Globus pallidus (tissue), 1 donor: ENCODE measurements around the gene ABCC1.
"Not testable (repeated sequence)": the region's sequence is repeated elsewhere in the genome, so short reads cannot be mapped to it uniquely, and the experiment has no call there.

Source experiments
- DNase-seq: peaks from one replicate; pipeline ENCODE4 v3.0.0-alpha.2; 2015; ENCODE audit warnings: low spot score

Gene ABCC1

DNA sequence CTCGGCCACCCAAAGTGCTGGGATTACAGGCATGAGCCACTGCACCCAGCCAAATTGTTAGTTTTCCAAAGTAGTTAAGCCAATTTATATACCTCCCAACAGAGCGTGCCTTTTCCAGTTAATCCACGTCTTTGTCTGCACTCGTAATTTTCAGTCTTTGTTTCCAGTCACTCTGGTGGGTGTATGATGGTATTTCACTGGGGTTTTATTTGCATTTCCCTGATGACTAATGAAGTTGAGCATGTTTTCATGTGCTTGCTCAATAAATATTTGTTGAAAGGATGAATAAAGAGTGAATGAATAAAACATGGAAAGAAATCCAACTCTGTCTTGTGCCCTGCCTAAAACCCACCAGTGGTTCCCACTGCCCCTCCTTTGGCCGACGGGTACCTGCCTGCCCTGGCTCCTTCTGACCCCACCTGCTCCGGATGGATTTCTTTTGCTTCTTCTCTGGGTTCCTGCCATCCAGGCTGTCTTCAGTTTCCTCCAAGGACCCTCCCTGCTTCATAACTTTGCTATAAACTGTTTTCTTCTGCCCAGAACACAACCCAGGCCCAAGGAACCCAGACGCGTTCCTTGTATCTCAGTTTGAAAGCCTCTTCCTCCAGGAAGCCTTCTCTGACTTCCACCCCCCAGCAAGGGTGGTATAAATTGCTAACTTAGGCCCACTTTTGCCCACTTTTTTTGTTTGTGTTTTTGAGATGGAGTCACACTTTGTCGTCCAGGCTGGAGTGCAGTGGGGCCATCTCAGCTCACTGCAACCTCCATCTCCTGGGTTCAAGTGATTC lies 3.0 kb upstream of the ABCC1 start:
- no peak for DNase-seq

GRCh38 chr16:15947983-15948509 lies 1.4 kb upstream of the ABCC1 start:
- DNase-seq: no peak

DNA sequence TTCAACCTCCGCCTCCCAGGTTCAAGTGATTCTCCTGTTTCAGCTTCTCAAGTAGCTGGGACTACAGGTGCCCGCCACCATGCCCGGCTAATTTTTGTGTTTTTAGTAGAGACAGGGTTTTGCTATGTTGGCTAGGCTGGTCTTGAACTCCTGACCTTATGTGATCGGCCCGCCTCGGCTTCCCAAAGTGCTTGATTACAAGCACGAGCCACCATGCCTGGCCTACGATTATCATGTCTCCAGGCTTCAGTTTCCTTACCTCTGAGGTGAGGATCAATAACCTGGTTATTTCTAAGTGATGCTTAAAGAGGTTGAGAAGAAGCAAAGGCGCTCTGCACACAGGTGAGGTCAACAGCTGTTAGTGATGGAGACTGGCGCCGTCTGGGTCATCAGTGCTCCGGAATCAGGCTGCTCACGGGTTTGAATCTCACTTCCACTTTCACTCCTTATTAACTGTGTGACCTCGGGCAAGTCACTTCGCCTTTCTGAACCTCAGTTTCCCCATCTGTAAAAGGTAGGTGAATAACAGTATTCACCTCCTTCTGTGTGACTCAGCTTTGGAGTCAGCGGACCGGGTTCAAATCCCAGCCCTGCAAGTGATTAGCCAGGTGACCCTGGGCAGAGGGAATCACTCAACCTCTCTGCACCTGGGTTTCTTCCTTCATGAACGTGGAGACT lies 745 bp upstream of the ABCC1 start:
- DNase-seq: no peak

DNA sequence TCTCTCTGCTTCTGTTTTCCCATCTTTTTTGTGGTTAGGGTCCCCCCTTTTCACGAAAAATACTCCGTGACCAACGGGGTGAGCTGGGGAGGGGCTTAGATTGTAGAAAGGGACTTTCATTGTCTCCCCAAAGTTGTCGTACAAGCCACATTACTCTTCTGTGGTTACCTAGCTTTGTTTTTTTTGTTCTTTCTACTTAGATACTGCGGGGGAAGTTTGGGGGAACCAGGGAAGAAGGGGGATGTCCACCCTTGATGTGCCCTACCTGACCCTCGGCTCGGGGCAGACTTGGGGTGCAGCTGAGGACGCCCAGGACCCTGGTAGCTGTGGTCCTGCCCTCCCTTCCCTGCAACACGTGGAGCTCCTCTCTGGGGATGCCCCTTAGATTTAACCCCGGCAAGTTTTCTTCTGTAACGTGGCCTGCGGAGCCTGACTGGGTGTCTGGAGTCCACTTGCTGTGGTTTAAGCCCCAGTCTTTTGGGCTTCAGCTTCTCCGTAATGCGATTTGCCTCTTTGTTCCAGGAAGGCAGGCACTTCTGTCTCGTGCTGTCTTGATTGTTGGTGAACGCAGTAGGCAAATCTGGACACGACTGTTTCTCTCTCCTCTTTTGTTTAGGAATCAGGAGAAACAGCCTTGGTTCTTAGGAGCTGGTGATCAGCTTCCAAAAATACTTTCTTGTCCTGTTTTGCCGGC lies 892 bp downstream of the ABCC1 start:
- no peak for DNase-seq

DNA sequence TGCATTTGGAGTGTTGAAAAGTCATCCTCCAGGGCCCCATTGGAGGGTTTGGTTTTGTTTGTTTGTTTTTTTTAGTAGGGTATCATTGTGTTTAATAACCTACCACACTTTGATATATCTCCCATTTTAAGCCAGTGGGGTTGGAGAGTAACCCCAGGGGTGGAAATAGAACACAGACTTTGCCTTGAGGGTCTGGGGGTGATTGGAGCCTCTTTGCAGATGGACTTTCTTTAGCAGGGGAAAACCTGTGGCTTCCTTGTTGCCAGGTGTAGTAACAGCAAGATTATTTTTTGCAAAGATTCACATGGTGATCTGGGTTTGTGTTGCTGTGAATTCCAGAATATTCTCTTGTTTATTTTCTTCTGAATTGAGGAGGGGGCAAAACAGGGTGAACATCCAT lies 1.5 kb downstream of the ABCC1 start:
- no peak for DNase-seq

DNA sequence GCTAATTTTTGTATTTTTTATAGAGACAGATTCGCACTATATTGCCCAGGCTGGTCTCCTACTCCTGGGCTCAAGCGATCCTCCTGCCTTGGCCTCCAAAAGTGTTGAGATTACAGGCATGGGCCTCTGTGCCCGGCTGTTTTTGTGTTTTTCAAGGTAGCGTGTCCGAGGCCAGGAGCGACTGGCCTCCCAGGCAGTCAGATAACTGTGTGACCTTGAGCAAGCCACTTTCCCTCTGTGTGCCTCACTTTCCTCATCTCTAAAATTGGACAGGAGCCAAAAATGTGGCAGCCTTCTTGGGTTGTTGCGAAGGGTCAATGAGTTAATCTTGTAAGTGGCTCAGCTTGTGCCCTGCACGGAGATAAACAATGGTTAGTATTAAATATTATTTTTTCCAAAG lies 2.4 kb downstream of the ABCC1 start:
- DNase-seq: no peak

GRCh38 chr16:15952265-15952711 lies 2.9 kb downstream of the ABCC1 start:
- DNase-seq: no peak

- no peak for DNase-seq
These were observed 4.1 kb downstream of the ABCC1 start for GRCh38 chr16:15953477-15953876.

- DNase-seq: no peak
These were observed 4.8 kb downstream of the ABCC1 start for GRCh38 chr16:15953929-15954813.

DNA sequence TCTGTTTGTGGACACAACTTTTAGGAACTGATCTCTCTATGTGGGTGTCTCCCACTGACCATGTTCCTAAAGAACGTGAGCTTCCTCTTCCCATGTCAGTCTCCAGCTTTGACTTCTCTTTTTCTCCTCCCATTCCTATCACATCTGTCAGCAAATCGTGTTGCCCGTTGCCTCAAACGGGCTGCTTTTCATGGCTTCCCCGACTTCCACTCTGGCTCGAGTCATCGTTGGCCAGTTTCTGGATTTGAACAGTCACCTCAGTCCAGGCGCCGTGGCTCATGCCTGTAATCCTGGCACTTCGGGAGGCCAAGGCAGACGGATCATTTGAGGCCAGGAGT lies 5.4 kb downstream of the ABCC1 start:
- no peak for DNase-seq

GRCh38 chr16:15955425-15955824 lies 6.0 kb downstream of the ABCC1 start:
- no peak for DNase-seq

DNA sequence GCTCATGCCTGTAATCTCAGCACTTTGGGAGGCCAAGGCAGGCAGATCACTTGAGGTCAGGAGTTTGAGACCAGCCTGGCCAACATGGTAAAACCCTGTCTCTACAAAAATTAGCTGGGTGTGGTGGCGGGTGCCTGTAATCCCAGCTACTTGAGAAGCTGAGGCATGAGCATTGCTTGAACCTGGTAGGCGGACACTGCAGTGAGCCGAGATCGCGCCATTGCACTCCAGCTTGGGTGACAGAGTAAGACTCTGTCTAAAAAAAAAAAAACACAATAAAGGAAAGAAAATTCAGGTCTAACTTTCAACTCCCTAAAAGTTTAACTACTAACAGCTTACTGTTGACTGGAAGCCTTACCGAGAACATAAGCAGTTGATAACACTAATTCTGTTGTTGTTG lies 6.7 kb downstream of the ABCC1 start:
- not testable (repeated sequence) for DNase-seq

- no peak for DNase-seq
These were observed 9.4 kb downstream of the ABCC1 start for GRCh38 chr16:15958703-15959348.

DNA sequence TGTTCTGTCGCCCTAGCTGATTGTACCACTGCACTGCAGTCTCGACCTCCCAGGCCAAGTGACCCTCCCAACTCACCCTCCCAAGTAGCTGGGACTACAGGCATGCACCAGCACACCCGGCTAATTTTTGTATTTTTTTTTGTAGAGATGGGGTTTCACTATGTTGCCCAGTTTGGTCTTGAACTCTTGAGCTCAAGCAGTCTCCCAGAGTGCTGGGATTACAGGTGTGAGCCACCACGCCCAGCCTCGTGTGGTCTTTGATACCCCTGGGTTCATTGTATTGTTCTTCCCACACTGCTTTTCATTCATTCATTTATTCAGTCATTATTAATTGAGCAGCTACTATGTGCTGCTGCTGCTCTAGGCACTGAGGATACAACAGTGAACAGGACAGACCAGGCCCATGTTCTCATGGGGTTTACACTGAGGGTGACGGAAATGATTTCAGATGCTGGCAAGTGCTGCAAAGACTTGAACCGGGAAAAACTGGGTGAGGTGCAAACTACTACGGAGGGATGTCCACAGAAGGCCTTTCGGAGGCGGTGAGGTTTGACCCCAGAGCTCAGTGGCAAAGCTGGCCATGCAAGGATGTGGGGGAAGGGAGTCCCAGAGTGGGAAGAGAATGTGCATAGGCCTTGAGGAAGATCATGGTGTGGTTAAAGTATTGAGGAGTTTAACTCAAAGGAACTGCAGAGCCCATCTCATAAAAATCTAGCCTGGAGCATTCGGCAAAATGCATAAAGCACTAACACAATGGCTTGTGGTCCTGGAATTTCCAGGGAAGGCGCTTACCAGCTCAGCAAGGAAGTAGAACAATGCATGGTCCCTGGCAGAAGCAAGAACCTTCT lies 10.9 kb downstream of the ABCC1 start:
- no peak for DNase-seq

DNA sequence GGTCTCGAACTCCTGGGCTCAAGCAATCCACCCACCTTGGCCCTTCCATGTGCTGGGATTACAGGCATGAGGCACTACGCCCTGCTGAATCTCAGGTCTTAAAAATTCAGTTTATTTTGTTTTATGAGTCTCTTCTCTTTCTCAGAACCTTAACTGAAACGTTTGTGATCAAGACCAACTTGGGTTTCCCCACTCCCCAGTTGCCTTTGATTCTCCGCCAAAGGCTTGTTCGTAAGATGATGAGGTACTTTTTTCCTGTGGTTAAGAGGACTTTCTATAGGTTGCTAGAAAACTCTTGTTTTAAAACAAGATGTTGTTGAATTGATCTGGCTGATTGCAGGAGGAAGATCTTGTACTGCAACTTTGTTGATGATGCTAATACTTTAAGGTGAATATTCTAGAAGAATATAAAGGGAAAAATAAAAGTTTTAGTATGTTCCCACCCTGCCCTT lies 11.7 kb downstream of the ABCC1 start:
- no peak for DNase-seq

DNA sequence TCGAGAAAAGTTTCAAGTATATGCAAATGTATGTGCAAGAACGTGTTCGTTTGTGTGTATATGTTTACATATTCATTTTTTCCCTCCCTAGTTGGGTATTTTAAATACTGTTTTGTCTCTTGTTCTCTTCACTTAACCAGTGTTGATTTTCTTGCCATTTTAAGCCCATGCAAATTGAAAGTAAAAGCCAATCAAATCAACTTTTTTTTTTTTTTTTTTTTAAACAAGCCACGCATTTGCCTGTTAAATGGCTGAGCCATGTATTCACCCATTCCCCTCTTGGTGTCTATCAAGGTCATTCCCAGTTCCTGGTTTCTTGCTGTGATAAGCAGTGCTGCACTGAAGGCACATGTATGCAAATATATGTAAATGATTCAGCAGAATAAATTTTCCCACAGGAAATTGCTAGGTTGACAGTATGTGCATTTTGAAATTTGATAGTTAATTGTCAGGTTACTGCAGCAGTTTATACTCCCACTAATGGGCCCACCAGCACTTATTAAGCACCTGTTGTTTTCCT lies 12.2 kb downstream of the ABCC1 start:
- DNase-seq: no peak

DNA sequence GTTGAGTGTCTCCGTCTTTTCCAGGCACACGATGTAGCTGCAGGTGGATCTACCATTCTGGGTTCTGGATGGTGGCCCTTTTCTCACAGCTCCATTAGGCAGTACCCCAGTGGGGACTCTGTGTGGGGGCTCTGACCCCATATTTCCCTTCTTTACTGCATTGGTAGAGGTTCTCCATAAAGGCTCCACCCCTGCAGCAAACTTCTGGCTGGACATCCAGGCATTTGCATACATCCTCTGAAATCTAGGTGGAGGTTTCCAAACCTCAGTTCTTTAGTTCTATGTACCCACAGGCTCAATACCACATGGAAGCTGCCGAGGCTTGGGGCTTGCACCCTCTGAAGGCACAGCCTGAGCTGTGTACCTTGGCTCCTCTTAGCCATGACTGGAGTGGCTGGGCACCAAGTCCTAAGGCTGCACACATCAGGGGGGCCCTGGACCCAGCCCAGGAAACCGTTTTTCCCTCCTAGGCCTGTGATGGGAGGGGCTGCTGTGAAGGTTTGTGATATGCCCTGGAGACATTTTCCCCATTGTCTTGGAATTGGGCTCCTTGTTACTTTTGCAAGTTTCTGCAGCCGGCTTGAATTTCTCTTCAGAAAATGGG lies 14.0 kb downstream of the ABCC1 start:
- no peak for DNase-seq

- DNase-seq: no peak
These were observed 17.0 kb downstream of the ABCC1 start for GRCh38 chr16:15966420-15966819.

DNA sequence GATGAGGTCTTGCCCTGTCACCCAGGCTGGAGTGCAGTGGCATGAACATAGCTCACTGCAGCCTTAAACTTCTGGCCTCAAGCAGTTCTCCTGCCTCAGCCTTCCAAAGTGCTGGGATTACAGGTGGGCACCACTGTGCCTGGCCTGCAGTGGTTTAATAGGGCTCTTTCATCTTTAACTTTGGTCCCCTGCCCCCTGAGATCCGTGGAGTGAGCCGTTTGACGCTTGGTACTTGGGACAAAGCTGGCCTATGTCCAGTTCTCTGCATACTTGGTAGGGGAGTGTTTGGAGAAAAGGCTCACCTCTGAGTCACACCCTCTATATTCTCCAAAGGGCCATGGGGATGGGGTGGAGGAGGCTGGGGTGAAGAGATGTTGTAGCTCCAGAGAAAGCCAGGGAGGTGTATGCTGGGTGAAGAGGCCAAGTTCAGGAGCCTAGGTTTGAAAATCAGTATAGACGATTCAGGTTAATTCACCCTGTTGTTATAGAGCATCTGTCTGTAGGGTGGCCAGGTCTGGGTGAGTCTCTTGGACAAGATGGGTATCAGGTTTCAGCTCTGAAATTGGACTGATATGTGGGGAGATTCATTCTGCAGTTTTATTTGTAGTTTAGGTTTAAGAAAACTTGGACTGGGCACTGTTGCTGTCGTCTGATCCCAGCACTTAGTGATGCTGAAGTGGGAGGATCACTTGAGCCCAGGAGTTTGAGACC lies 17.6 kb downstream of the ABCC1 start:
- DNase-seq: no peak
